ENCODE measurements around the gene CHCHD3.
A peak's percentile ranks its signal among the peaks of the same experiment; 100 is the strongest.

The CHCHD3 gene

DNA sequence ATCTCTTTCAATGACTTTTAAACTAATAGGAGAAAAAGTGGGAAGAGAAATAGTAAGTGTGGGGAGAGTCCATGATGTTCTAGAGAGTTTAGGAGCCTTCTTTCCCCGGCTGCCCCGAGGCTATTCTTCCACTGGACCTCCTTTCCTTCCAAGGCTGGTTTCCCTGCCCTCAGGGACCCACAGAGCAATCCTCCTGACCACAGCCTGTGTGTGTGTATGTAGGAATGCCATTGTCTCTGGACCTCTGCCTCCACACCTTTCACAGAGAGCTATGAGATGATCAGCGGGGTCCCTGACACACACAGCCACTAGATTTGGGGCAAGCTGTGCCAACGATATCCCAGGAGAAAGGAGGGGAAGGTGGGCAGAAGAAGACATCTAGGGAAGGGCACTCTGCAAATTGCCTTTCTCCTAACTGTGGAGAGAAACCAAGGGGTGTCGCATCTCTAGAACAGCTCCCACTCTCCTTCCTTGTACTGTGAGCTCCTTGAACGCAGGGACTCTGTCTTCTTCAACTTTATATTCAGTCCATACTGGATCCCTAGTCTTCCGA is 13.3 kb upstream of the CHCHD3 start:
- no peak overlapping the region for H3K27ac ChIP-seq
- H3K79me2 ChIP-seq (ENCODE audit: insufficient read depth, low read depth): no peaks in the 10 kb centered on the region
- no peak overlapping the region for H3K9ac ChIP-seq
- H3K27me3 ChIP-seq (ENCODE audit: insufficient read depth, low read depth): no peaks in the 10 kb centered on the region
- no peak overlapping the region for H3K4me2 ChIP-seq
- no peaks in the 10 kb centered on the region for H3K4me1 ChIP-seq (ENCODE audit: low read depth, poor library complexity, severe bottlenecking)
- TF ChIP-seq, protein P1, sequence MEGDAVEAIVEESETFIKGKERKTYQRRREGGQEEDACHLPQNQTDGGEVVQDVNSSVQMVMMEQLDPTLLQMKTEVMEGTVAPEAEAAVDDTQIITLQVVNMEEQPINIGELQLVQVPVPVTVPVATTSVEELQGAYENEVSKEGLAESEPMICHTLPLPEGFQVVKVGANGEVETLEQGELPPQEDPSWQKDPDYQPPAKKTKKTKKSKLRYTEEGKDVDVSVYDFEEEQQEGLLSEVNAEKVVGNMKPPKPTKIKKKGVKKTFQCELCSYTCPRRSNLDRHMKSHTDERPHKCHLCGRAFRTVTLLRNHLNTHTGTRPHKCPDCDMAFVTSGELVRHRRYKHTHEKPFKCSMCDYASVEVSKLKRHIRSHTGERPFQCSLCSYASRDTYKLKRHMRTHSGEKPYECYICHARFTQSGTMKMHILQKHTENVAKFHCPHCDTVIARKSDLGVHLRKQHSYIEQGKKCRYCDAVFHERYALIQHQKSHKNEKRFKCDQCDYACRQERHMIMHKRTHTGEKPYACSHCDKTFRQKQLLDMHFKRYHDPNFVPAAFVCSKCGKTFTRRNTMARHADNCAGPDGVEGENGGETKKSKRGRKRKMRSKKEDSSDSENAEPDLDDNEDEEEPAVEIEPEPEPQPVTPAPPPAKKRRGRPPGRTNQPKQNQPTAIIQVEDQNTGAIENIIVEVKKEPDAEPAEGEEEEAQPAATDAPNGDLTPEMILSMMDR (conservative IDR thresholded peaks at IDR 0.05; ENCODE audit: low read depth, low read length): no peak
- H2AFZ ChIP-seq (ENCODE audit: low read depth): no peak overlapping the region
- H3K36me3 ChIP-seq (ENCODE audit: insufficient read depth): no peaks in the 10 kb centered on the region
- no peaks in the 10 kb centered on the region for H4K20me1 ChIP-seq (ENCODE audit: insufficient read depth)
- H3K4me3 ChIP-seq (IDR thresholded peaks at IDR 0.05; ENCODE audit: insufficient read depth, low read depth, low read length): no peak overlapping the region

DNA sequence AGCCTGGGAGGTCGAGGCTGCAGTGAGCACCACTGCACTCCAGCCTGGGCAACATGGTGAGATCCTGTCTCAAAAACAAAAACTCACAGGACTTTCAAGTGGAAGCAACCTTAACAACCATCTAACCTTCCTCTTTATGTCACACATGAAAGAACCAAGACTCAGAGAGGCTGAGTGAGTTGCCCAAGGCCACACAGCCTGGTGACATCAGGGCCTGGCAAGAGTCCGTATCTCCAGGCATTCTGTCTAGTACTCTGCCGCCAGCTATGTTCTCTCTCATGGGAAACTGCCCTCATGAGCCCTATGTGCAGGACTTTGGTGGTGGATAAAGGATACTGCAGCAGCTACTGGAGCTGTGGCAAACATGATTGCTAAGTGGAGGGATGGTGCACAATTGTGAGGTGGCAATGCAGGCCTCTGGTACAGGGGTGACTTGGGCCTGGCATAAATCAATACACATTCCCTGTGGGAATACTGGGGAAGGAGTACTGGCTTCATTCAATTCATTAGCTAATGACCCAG is 10.1 kb upstream of the CHCHD3 start:
- no peaks in the 10 kb centered on the region for H3K36me3 ChIP-seq (ENCODE audit: insufficient read depth)
- H2AFZ ChIP-seq (ENCODE audit: low read depth): no peak overlapping the region
- H3K4me1 ChIP-seq (ENCODE audit: low read depth, poor library complexity, severe bottlenecking): no peaks in the 10 kb centered on the region
- no peak overlapping the region for H3K4me3 ChIP-seq (IDR thresholded peaks at IDR 0.05; ENCODE audit: insufficient read depth, low read depth, low read length)
- TF ChIP-seq, protein P1 (conservative IDR thresholded peaks at IDR 0.05; ENCODE audit: low read depth, low read length): no peak
- H3K27ac ChIP-seq: no peak overlapping the region
- H3K79me2 ChIP-seq (ENCODE audit: insufficient read depth, low read depth): no peaks in the 10 kb centered on the region
- no peak overlapping the region for H3K4me2 ChIP-seq
- no peaks in the 10 kb centered on the region for H4K20me1 ChIP-seq (ENCODE audit: insufficient read depth)
- H3K27me3 ChIP-seq (ENCODE audit: insufficient read depth, low read depth): no peaks in the 10 kb centered on the region
- no peak overlapping the region for H3K9ac ChIP-seq

DNA sequence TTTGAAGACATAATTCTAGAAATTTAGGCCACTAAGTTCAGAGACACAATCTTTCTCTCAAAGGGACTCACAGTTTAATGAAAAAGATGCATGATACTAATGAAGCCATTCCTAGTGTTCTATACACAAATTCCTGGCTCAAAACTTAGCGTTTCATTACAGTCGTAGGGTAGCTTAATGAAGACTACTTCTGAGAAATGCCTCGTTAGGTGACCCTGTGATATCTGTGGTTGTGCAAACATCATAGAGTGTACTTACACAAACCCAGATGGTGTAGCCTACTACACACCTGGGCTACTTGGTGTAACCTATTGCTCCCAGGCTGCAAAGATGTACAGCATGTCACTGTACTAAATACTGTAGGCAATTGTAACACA is 488 bp upstream of the CHCHD3 start:
- H2AFZ ChIP-seq (ENCODE audit: low read depth): peak overlapping the region; percentile 71
- H3K9ac ChIP-seq: no peak overlapping the region
- H4K20me1 ChIP-seq (ENCODE audit: insufficient read depth): no peaks in the 10 kb centered on the region; the same call in 1 of the 2 replicates
- H3K4me3 ChIP-seq (IDR thresholded peaks at IDR 0.05; ENCODE audit: insufficient read depth, low read depth, low read length): no peak overlapping the region
- no peak overlapping the region for H3K27ac ChIP-seq
- peak overlapping the region; percentile 33; the same call in 1 of the 2 replicates for H3K4me2 ChIP-seq
- no peaks in the 10 kb centered on the region for H3K36me3 ChIP-seq (ENCODE audit: insufficient read depth)
- H3K27me3 ChIP-seq (ENCODE audit: insufficient read depth, low read depth): no peaks in the 10 kb centered on the region
- peaks cover 14% of the 10 kb centered on the region for H3K4me1 ChIP-seq (ENCODE audit: low read depth, poor library complexity, severe bottlenecking)
- TF ChIP-seq, protein P1 (conservative IDR thresholded peaks at IDR 0.05; ENCODE audit: low read depth, low read length): no peak
- peaks cover 44% of the 10 kb centered on the region for H3K79me2 ChIP-seq (ENCODE audit: insufficient read depth, low read depth)

DNA sequence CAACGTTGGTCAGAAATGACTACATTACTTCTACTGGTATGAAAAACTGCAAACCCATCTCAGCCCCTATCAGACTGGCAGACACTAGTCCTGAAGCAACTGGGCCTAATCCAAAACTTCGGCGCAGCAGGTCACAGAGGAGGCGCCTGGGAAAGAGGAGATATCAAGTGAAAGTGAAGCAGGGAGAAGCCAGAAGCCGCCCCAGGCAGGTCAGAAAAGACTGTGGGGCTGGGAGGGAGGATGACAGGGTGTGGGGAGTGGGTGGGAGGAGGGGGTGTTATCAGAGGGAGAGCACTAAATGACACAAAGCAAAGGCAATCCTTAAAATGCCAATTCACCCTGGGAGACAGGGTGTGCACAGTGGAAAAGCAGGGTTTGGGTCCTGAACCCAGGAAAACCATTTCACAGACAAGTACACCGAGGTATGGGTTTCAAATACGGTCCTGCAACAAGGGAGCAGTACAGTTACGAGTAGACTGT is 731 bp downstream of the CHCHD3 start:
- no peaks in the 10 kb centered on the region for H3K36me3 ChIP-seq (ENCODE audit: insufficient read depth)
- peaks cover 14% of the 10 kb centered on the region for H3K4me1 ChIP-seq (ENCODE audit: low read depth, poor library complexity, severe bottlenecking)
- H3K4me3 ChIP-seq (IDR thresholded peaks at IDR 0.05; ENCODE audit: insufficient read depth, low read depth, low read length): no peak overlapping the region
- H2AFZ ChIP-seq (ENCODE audit: low read depth): peak overlapping the region; percentile 90
- no peaks in the 10 kb centered on the region for H3K27me3 ChIP-seq (ENCODE audit: insufficient read depth, low read depth)
- peak overlapping the region; percentile 70 for H3K27ac ChIP-seq
- H3K4me2 ChIP-seq: peak overlapping the region; percentile 90
- peaks cover 54% of the 10 kb centered on the region for H3K79me2 ChIP-seq (ENCODE audit: insufficient read depth, low read depth)
- H4K20me1 ChIP-seq (ENCODE audit: insufficient read depth): no peaks in the 10 kb centered on the region; the same call in 1 of the 2 replicates
- H3K9ac ChIP-seq: peak overlapping the region; percentile 86
- TF ChIP-seq, protein P1 (conservative IDR thresholded peaks at IDR 0.05; ENCODE audit: low read depth, low read length): no peak
